ENCODE results near the gene ANKRD27.
"Not testable (repeated sequence)": the region's sequence is repeated elsewhere in the genome, so short reads cannot be mapped to it uniquely, and the experiment has no call there.

- not testable (repeated sequence) for TF ChIP-seq CTCF (IDR thresholded peaks at IDR 0.05); POLR2AphosphoS5 (IDR thresholded peaks at IDR 0.05; ENCODE audit: low read depth, low read length); REST (IDR thresholded peaks at IDR 0.05; ENCODE audit: insufficient read depth in 1 of 2, low read depth in 2 of 2, low read length in 1 of 2)
Measured at GRCh38 chr19:32656379-32656778, 18.6 kb downstream of the ANKRD27 start.

Measured in Panc1 (cell line).